GM12878 (cell line): ENCODE measurements around the gene SESN1. TPM values are rescaled to one million over a fixed set of nuclear protein-coding genes. Genes with fewer than 3 reads are reported as not detected.

Experiments
- ATAC-seq: fragments of 200-7000 bp; cut with Tn5 transposase; 3 replicates; pipeline ENCODE4 v1.9.1; 2020; ENCODE audit warnings: mild to moderate bottlenecking, moderate library complexity
- BruUV-seq: library from RNA; stranded (reverse); fragments of 400-500 nt; replicated peaks from 2 replicates; lab custom pipeline; 2021; lab: Mats Ljungman, UMichigan
- CTCF ChIA-PET: fragments of 300-600 bp; sonication (Branson Sonifier 250); formaldehyde crosslinking; extraction: SDS; loops from one replicate; lab custom pipeline; 2021; ENCODE audit warnings: inconsistent platforms; lab: Yijun Ruan, JAX
- POLR2A ChIA-PET: fragments of 350-600 bp; formaldehyde crosslinking; extraction: SDS; loops from one replicate; lab custom pipeline; 2021; ENCODE audit warnings: inconsistent platforms; lab: Charles Lee
- RAD21 ChIA-PET: fragments of 300-600 bp; sonication (Branson Sonifier 250); formaldehyde crosslinking; loops from one replicate; lab custom pipeline; 2023; ENCODE audit warnings: antibody characterized with exemption; ENCODE audit not compliant: unreplicated experiment; lab: Charles Lee
- SMC1A ChIA-PET: fragments of 300-600 bp; sonication (Branson Sonifier 250); formaldehyde crosslinking; loops from one replicate; lab custom pipeline; 2023; ENCODE audit not compliant: unreplicated experiment, uncharacterized antibody; lab: Charles Lee
- DNase-seq: peaks from one replicate; pipeline ENCODE4 v3.0.0-alpha.2; 2011; ENCODE audit warnings: low read depth, low spot score
- FAIRE-seq: peaks from 3 replicates; lab custom pipeline; 2011; peaks lifted over from hg19 to GRCh38; lab: Jason Lieb, UNC
- H2AFZ ChIP-seq: 2 replicates; pipeline ENCODE4 v1.6.0; 2011; ENCODE audit warnings: low read depth, low read length, control low read depth; ENCODE audit not compliant: control insufficient read depth
- H3K27ac ChIP-seq: 2 replicates; pipeline ENCODE4 v1.5.1; 2011; ENCODE audit warnings: control low read depth; ENCODE audit not compliant: control insufficient read depth, insufficient read depth
- H3K27me3 ChIP-seq, 2 experiments: replicated peaks in 1 of 2; 2 replicates each; pipeline versions ENCODE4 v1.6.0 to v1.6.1; 2011; ENCODE audit warnings: low read length in 1 of 2; ENCODE audit not compliant: control insufficient read depth in 2 of 2, insufficient read depth in 2 of 2
- H3K36me3 ChIP-seq, 2 experiments: 2 replicates each; pipeline ENCODE4 v1.5.1; 2011; ENCODE audit warnings: low read length in 1 of 2; ENCODE audit not compliant: control insufficient read depth in 2 of 2, insufficient read depth in 2 of 2
- H3K4me1 ChIP-seq: 2 replicates; pipeline ENCODE4 v1.6.1; 2011; ENCODE audit warnings: mild to moderate bottlenecking, low read length, moderate library complexity, mixed read lengths; ENCODE audit not compliant: control insufficient read depth, insufficient read depth
- H3K4me2 ChIP-seq: 2 replicates; pipeline ENCODE4 v1.6.0; 2011; ENCODE audit warnings: control low read depth; ENCODE audit not compliant: control insufficient read depth, insufficient read depth
- H3K4me3 ChIP-seq: fragments of 200-600 bp; sonication (generic); 2 replicates; pipeline ENCODE4 v1.5.1; 2016
- H3K79me2 ChIP-seq: 2 replicates; pipeline ENCODE4 v1.6.0; 2011; ENCODE audit warnings: low read length; ENCODE audit not compliant: control insufficient read depth, insufficient read depth
- H3K9ac ChIP-seq: 2 replicates; pipeline ENCODE4 v1.8.0; 2011; ENCODE audit warnings: low read length, control low read depth, mixed read lengths; ENCODE audit not compliant: control insufficient read depth, insufficient read depth
- H3K9me3 ChIP-seq: replicated peaks from 3 replicates; pipeline ENCODE4 v1.5.1; 2011; ENCODE audit warnings: mild to moderate bottlenecking, low read length; ENCODE audit not compliant: control insufficient read depth, insufficient read depth
- H4K20me1 ChIP-seq: 2 replicates; pipeline ENCODE4 v1.6.0; 2011; ENCODE audit not compliant: control insufficient read depth, insufficient read depth
- ATF2 ChIP-seq: IDR thresholded peaks from 2 replicates; pipeline ENCODE4 v1.6.1; 2012; ENCODE audit warnings: low read length, inconsistent platforms
- CBX5 ChIP-seq: sonication (generic); IDR thresholded peaks from 2 replicates; pipeline ENCODE4 v1.6.1; 2016; ENCODE audit warnings: low read depth, moderate library complexity, mild to moderate bottlenecking, inconsistent platforms
- CEBPB ChIP-seq, 2 experiments: fragments of 150-350 bp in 1 of 2; IDR thresholded peaks; 2 replicates each; pipeline ENCODE4 v1.6.1; 2012 to 2014; ENCODE audit warnings: low read depth in 2 of 2, low read length in 2 of 2, borderline replicate concordance in 1 of 2, inconsistent platforms in 1 of 2
- CHD1 ChIP-seq: IDR thresholded peaks from 2 replicates; pipeline ENCODE4 v1.6.1; 2012; ENCODE audit warnings: low read depth, low read length, improper control_type of control experiment
- CHD4 ChIP-seq: fragments of 200-600 bp; sonication (generic); IDR thresholded peaks from 2 replicates; pipeline ENCODE4 v1.6.1; 2016; ENCODE audit warnings: mild to moderate bottlenecking
- FOS ChIP-seq: IDR thresholded peaks from 3 replicates; pipeline ENCODE4 v1.6.1; 2011; ENCODE audit warnings: borderline replicate concordance; ENCODE audit not compliant: insufficient read length; ENCODE audit errors: extremely low read depth
- IRF5 ChIP-seq: fragments of 450-650 bp; IDR thresholded peaks from 2 replicates; pipeline ENCODE4 v1.6.1; 2017; ENCODE audit warnings: borderline replicate concordance
- KLF5 ChIP-seq: fragments of 450-650 bp; IDR thresholded peaks from 2 replicates; pipeline ENCODE4 v1.6.1; 2014; ENCODE audit warnings: mild to moderate bottlenecking; ENCODE audit not compliant: partially characterized antibody
- MEF2B ChIP-seq: fragments of 450-650 bp; IDR thresholded peaks from 2 replicates; pipeline ENCODE4 v1.6.1; 2018; ENCODE audit warnings: mild to moderate bottlenecking, moderate library complexity; ENCODE audit not compliant: partially characterized antibody, poor library complexity, severe bottlenecking
- MTA2 ChIP-seq: fragments of 450-650 bp; IDR thresholded peaks from 2 replicates; pipeline ENCODE4 v1.6.1; 2016; ENCODE audit warnings: low read depth, mild to moderate bottlenecking, moderate library complexity
- NR2C2 ChIP-seq: IDR thresholded peaks from 2 replicates; pipeline ENCODE4 v1.6.1; 2011; ENCODE audit warnings: borderline replicate concordance, low read depth; ENCODE audit not compliant: control insufficient read depth, insufficient read length
- RBBP5 ChIP-seq: fragments of 200-600 bp; sonication (generic); conservative IDR thresholded peaks from 2 replicates; pipeline ENCODE4 v1.6.1; 2016
- RUNX3 ChIP-seq: IDR thresholded peaks from 2 replicates; pipeline ENCODE4 v1.6.1; 2012; ENCODE audit warnings: low read length, inconsistent platforms
- SMC3 ChIP-seq: IDR thresholded peaks from 2 replicates; pipeline ENCODE4 v1.6.1; 2011; ENCODE audit warnings: low read length, improper control_type of control experiment, borderline replicate concordance
- SREBF1 ChIP-seq: IDR thresholded peaks from 2 replicates; pipeline ENCODE4 v1.6.1; 2012; ENCODE audit warnings: mild to moderate bottlenecking, low read length
- ZNF622 ChIP-seq: fragments of 450-650 bp; IDR thresholded peaks from 2 replicates; pipeline ENCODE4 v1.6.1; 2017; ENCODE audit warnings: mild to moderate bottlenecking, inconsistent platforms
- WGBS: methylation state at CpG from one replicate; pipeline ENCODE4 v1.1.6; 2016; ENCODE audit warnings: low lambda C conversion rate; ENCODE audit not compliant: insufficient replicate concordance, insufficient coverage; ENCODE audit errors: missing lambda C conversion rate; 5-methylcytosine and 5-hydroxymethylcytosine counted together
- in situ Hi-C: fragments of 300-500 bp; cut with MboI; formaldehyde crosslinking; loops from 9 replicates; pipeline ENCODE4 v1.14.3; 2018; ENCODE audit warnings: mixed read lengths
- intact Hi-C: fragments of 100-400 bp; cut with micrococcal nuclease; formaldehyde crosslinking; loops from one replicate; pipeline ENCODE4 v1.14.2; 2022; ENCODE audit not compliant: unreplicated experiment
- polyA plus RNA-seq, 11 experiments: library from polyadenylated mRNA; depleted of rRNA in 4 of 11; unstranded in 6 of 11; stranded (reverse) in 5 of 11; fragments of >200 nt; fragmentation: Nextera tagmentation in 4 of 11; fragmentation: Illumina TruSeq in 1 of 11; extraction: Ambion mirVana in 4 of 11; extraction: Trizol in 1 of 11; gene quantifications; 1 replicate in 1 of 11; 2 replicates in 10 of 11; pipeline versions ENCODE4 v1.2.1 to v1.2.3, GENCODE V29; 2011 to 2016; ENCODE audit warnings: inconsistent platforms in 2 of 11, missing spikeins in 2 of 11, low read depth in 1 of 11
- total RNA-seq, 4 experiments: library from RNA; depleted of rRNA in 3 of 4; stranded (reverse); fragments of >200 nt in 3 of 4; fragmentation: Illumina TruSeq in 1 of 4; extraction: Trizol in 1 of 4; gene quantifications; 2 replicates each; pipeline versions ENCODE4 v1.2.1 to v1.2.3, GENCODE V29; 2013 to 2021
- TF ChIP-seq, protein P1 (sequence below): IDR thresholded peaks from 2 replicates; pipeline ENCODE4 v1.6.1; 2012; ENCODE audit warnings: mild to moderate bottlenecking, low read depth, low read length

SESN1 gene
- total and polyA plus RNA-seq, 10 of the 15 experiments (the other 5 are each of a cell fraction or from before 2014, with no cell fraction given): 1.3 to 13.0 (median 3.3) TPM

GRCh38 chr6:108959972-108960582 lies 134.6 kb downstream of the SESN1 start:
- Histone ChIP-seq H3K4me1 (no peaks in the 10 kb centered on the region), H3K79me2 (no peaks in the 10 kb centered on the region), H3K9me3 (no peaks in the 10 kb centered on the region), H3K27ac (no peak overlapping the region), H3K4me2 (no peak overlapping the region), H3K9ac (no peak overlapping the region), H2AFZ (no peak overlapping the region), H4K20me1 (no peaks in the 10 kb centered on the region), H3K36me3 (no peaks in the 10 kb centered on the region), H3K4me3 (no peak overlapping the region), H3K27me3 (peaks cover 0 to 3% of the 10 kb centered on the region in 2 experiments)
- ChIA-PET SMC1A (no interaction called here), CTCF (no interaction called here), POLR2A (no interaction called here), RAD21 (no interaction called here)
- ATAC-seq (no peak), DNase-seq (no peak), FAIRE-seq (no peak)
- BruUV-seq: no TSS peak
- intact Hi-C loops: no loop called here
- in situ Hi-C loops: no loop called here
- 61% methylated on average over 10 of the region's 10 CpGs for WGBS
- TF ChIP-seq RBBP5 (no peak), ZNF622 (no peak), SREBF1 (no peak), CEBPB (IDR thresholded peaks at IDR 0.05; ENCODE audit: borderline replicate concordance in 1 of 2, low read depth in 2 of 2, low read length in 2 of 2) (no peak), KLF5 (no peak), ATF2 (no peak), NR2C2 (no peak), RUNX3 (no peak), MTA2 (no peak), IRF5 (no peak), CHD1 (no peak), MEF2B (no peak), CHD4 (no peak), SMC3 (no peak), FOS (no peak), CBX5 (no peak)
- TF ChIP-seq, protein P1, sequence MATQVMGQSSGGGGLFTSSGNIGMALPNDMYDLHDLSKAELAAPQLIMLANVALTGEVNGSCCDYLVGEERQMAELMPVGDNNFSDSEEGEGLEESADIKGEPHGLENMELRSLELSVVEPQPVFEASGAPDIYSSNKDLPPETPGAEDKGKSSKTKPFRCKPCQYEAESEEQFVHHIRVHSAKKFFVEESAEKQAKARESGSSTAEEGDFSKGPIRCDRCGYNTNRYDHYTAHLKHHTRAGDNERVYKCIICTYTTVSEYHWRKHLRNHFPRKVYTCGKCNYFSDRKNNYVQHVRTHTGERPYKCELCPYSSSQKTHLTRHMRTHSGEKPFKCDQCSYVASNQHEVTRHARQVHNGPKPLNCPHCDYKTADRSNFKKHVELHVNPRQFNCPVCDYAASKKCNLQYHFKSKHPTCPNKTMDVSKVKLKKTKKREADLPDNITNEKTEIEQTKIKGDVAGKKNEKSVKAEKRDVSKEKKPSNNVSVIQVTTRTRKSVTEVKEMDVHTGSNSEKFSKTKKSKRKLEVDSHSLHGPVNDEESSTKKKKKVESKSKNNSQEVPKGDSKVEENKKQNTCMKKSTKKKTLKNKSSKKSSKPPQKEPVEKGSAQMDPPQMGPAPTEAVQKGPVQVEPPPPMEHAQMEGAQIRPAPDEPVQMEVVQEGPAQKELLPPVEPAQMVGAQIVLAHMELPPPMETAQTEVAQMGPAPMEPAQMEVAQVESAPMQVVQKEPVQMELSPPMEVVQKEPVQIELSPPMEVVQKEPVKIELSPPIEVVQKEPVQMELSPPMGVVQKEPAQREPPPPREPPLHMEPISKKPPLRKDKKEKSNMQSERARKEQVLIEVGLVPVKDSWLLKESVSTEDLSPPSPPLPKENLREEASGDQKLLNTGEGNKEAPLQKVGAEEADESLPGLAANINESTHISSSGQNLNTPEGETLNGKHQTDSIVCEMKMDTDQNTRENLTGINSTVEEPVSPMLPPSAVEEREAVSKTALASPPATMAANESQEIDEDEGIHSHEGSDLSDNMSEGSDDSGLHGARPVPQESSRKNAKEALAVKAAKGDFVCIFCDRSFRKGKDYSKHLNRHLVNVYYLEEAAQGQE: no peak
